Liver (tissue), 9 donors: ENCODE results near the gene ZCCHC9. TPM values are rescaled to one million over a fixed set of nuclear protein-coding genes. Genes with fewer than 3 reads are reported as not detected.
"Not testable (repeated sequence)": the region's sequence is repeated elsewhere in the genome, so short reads cannot be mapped to it uniquely, and the experiment has no call there.

Experiments
- DNase-seq: peaks from one replicate; pipeline ENCODE4 v3.0.0-alpha.2; 2017; ENCODE audit warnings: low spot score
- H3K27ac ChIP-seq, 2 donors: one replicate each; pipeline ENCODE4 v1.7.0; 2013; ENCODE audit warnings: inconsistent platforms in 2 of 2, low read length in 2 of 2, control low read depth in 1 of 2, low read depth in 1 of 2, mild to moderate bottlenecking in 1 of 2
- H3K27me3 ChIP-seq, 4 donors: one replicate each; pipeline versions ENCODE4 v1.6.1 to v1.7.0; 2013; ENCODE audit warnings: low read length in 3 of 4, inconsistent platforms in 1 of 4, mild to moderate bottlenecking in 1 of 4, moderate library complexity in 1 of 4; ENCODE audit not compliant: control insufficient read depth in 4 of 4, insufficient read depth in 4 of 4
- H3K36me3 ChIP-seq, 4 donors: one replicate each; pipeline versions ENCODE4 v1.6.1 to v1.7.0; 2013; ENCODE audit warnings: low read length in 3 of 4, mild to moderate bottlenecking in 3 of 4, low read depth in 1 of 4, moderate library complexity in 1 of 4; ENCODE audit not compliant: control insufficient read depth in 4 of 4, insufficient read depth in 3 of 4
- H3K4me1 ChIP-seq, 4 donors: one replicate each; pipeline versions ENCODE4 v1.6.1 to v1.7.0; 2013; ENCODE audit warnings: low read length in 3 of 4, mild to moderate bottlenecking in 3 of 4, moderate library complexity in 1 of 4; ENCODE audit not compliant: control insufficient read depth in 4 of 4, insufficient read depth in 4 of 4
- H3K4me3 ChIP-seq, 3 donors: one replicate each; pipeline versions ENCODE4 v1.6.1 to v1.7.0; 2013; ENCODE audit warnings: low read length in 3 of 3, control low read depth in 1 of 3, low read depth in 1 of 3, mild to moderate bottlenecking in 1 of 3
- H3K9ac ChIP-seq, 2 donors: one replicate each; pipeline ENCODE4 v1.7.0; 2013; ENCODE audit warnings: low read length in 2 of 2, mild to moderate bottlenecking in 2 of 2, moderate library complexity in 2 of 2, control low read depth in 1 of 2, low read depth in 1 of 2
- H3K9me3 ChIP-seq, 4 donors: one replicate each; pipeline versions ENCODE4 v1.6.1 to v1.7.0; 2013; ENCODE audit warnings: low read length in 3 of 4; ENCODE audit not compliant: control insufficient read depth in 4 of 4
- EGR1 ChIP-seq, 2 donors: IDR thresholded peaks; 2 replicates each; pipeline ENCODE4 v1.6.1; 2016 to 2018; ENCODE audit warnings: antibody characterized with exemption in 2 of 2, low read depth in 2 of 2
- FOXA1 ChIP-seq: IDR thresholded peaks from 2 replicates; pipeline ENCODE4 v1.6.1; 2016; ENCODE audit warnings: antibody characterized with exemption
- GABPA ChIP-seq, 2 donors: IDR thresholded peaks in 1 of 2; conservative IDR thresholded peaks in 1 of 2; 2 replicates each; pipeline ENCODE4 v1.6.1; 2016; ENCODE audit warnings: antibody characterized with exemption in 2 of 2, mild to moderate bottlenecking in 1 of 2, moderate library complexity in 1 of 2
- HNF4A ChIP-seq, 2 donors: conservative IDR thresholded peaks; 2 replicates each; pipeline ENCODE4 v1.6.1; 2016; ENCODE audit warnings: antibody characterized with exemption in 2 of 2, mild to moderate bottlenecking in 2 of 2
- HNF4G ChIP-seq: IDR thresholded peaks from 2 replicates; pipeline ENCODE4 v1.6.1; 2016; ENCODE audit warnings: antibody characterized with exemption
- JUND ChIP-seq, 2 donors: IDR thresholded peaks; 2 replicates each; pipeline ENCODE4 v1.6.1; 2016; ENCODE audit warnings: antibody characterized with exemption in 2 of 2
- NR2F2 ChIP-seq: IDR thresholded peaks from 2 replicates; pipeline ENCODE4 v1.6.1; 2016; ENCODE audit warnings: antibody characterized with exemption
- RAD21 ChIP-seq, 2 donors: IDR thresholded peaks; 2 replicates each; pipeline ENCODE4 v1.6.1; 2016; ENCODE audit warnings: antibody characterized with exemption in 2 of 2, mild to moderate bottlenecking in 2 of 2
- RXRA ChIP-seq, 2 donors: IDR thresholded peaks; 2 replicates each; pipeline ENCODE4 v1.6.1; 2017 to 2018; ENCODE audit warnings: antibody characterized with exemption in 2 of 2, mild to moderate bottlenecking in 1 of 2
- SP1 ChIP-seq: IDR thresholded peaks from 2 replicates; pipeline ENCODE4 v1.6.1; 2018; ENCODE audit warnings: antibody characterized with exemption, mild to moderate bottlenecking
- TAF1 ChIP-seq: conservative IDR thresholded peaks from 2 replicates; pipeline ENCODE4 v1.6.1; 2016; ENCODE audit warnings: antibody characterized with exemption, mild to moderate bottlenecking
- YY1 ChIP-seq: IDR thresholded peaks from 2 replicates; pipeline ENCODE4 v1.6.1; 2016; ENCODE audit warnings: antibody characterized with exemption, mild to moderate bottlenecking
- WGBS: extraction: QIAGEN DNeasy Blood & Tissue Kit; methylation state at CpG from one replicate; pipeline ENCODE4 v1.1.7; 2013; 5-methylcytosine and 5-hydroxymethylcytosine counted together
- polyA plus RNA-seq, 2 donors: library from polyadenylated mRNA; stranded (reverse) in 1 of 2; unstranded in 1 of 2; fragments of 200-250 nt in 1 of 2; fragments of >200 nt in 1 of 2; fragmentation: Nextera tagmentation in 1 of 2; extraction: Ambion mirVana in 1 of 2; gene quantifications; one replicate each; pipeline versions ENCODE4 v1.2.1 to v1.2.3, GENCODE V29; 2013 to 2015
- total RNA-seq, 2 donors: library from RNA; depleted of rRNA; stranded (reverse); fragments of >200 nt; gene quantifications; one replicate each; pipeline ENCODE4 v1.2.3, GENCODE V29; 2014
- TF ChIP-seq, protein P1 (sequence below): fragments of 150-350 bp; IDR thresholded peaks from 2 replicates; pipeline ENCODE4 v1.5.1; 2017; ENCODE audit warnings: improper control_type of control experiment, low read depth, low read length; ENCODE audit not compliant: missing input control
- TF ChIP-seq, protein P2 (sequence below): IDR thresholded peaks from 2 replicates; pipeline ENCODE4 v1.6.1; 2016; ENCODE audit warnings: antibody characterized with exemption, mild to moderate bottlenecking
- TF ChIP-seq, protein P3 (sequence below): IDR thresholded peaks from 2 replicates; pipeline ENCODE4 v1.6.1; 2016; ENCODE audit warnings: antibody characterized with exemption
- TF ChIP-seq, protein P4 (sequence below): IDR thresholded peaks from 2 replicates; pipeline ENCODE4 v1.6.1; 2016; ENCODE audit warnings: antibody characterized with exemption
- TF ChIP-seq, protein P5 (sequence below): IDR thresholded peaks from 2 replicates; pipeline ENCODE4 v1.6.1; 2016; ENCODE audit warnings: antibody characterized with exemption
- donor health status: healthy.
- donor health status: healthy.
- donor health status: healthy.
- donor health status: healthy.
- donor health status: healthy.

ZCCHC9 gene
- total and polyA plus RNA-seq, 4 donors = 13.5 to 19.9 (median 19.0) TPM

DNA sequence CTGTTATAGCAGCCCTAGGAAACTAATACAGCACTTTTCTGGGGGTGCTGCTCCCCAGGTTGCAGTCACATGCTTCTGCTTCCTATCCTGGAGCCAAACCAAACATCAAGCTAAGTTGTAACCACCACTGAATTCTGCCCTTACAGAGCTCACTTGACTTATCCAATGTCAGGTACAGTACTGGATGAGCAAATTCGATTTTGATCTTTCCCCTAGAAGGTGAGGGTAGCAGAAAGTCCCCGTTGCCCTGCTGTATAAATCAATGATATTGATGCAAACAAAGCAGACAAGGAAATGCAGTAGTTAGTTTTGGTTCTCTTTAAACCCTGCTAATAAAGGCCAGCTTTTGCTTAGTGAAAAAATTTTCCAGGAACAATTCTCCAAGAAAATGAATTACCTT lies 36.4 kb downstream of the ZCCHC9 start:
- no peaks in the 10 kb centered on the region for H3K9me3 ChIP-seq

DNA sequence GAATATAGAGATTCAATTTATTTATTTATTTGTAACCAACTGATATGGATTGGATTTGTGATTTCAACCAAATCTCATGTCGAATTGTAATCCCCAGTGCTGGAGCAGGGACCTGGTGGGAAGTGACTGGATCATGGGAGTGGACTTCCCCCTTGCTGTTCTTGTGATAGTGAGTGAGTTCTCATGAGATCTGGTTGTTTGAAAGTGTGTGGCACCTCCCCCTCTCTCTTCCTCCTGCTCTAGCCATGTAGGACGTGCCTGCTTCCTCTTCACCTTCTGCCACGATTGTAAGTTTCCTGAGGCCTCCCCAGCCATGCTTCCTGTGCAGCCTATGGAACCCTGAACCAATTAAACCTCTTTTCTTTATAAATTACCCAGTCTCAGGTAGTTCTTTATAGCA lies 36.8 kb downstream of the ZCCHC9 start:
- H3K4me3 ChIP-seq, DNase-seq, H3K9ac ChIP-seq, H3K4me1 ChIP-seq, H3K27me3 ChIP-seq, H3K9me3 ChIP-seq: not testable (repeated sequence)
- 67% methylated on average over 3 of the region's 3 CpGs for WGBS
- H3K27ac ChIP-seq = peak overlapping the region in 1 of 2 donors; percentile 20
- H3K36me3 ChIP-seq = peaks cover 4 to 19% (median 10%) of the 10 kb centered on the region in 4 donors

More for the DNA sequence above, 36.4 kb downstream of the ZCCHC9 start:
- Histone ChIP-seq H3K27ac (peak overlapping the region in 1 of 2 donors; percentile 20), H3K4me3 (no peak overlapping the region), H3K4me1 (peaks cover 0 to 4% (median 0%) of the 10 kb centered on the region in 4 donors), H3K27me3 (no peaks in the 10 kb centered on the region), H3K36me3 (peaks cover 4 to 20% (median 9%) of the 10 kb centered on the region in 4 donors), H3K9ac (no peak overlapping the region)
- DNase-seq = no peak
- TF ChIP-seq, protein P1, sequence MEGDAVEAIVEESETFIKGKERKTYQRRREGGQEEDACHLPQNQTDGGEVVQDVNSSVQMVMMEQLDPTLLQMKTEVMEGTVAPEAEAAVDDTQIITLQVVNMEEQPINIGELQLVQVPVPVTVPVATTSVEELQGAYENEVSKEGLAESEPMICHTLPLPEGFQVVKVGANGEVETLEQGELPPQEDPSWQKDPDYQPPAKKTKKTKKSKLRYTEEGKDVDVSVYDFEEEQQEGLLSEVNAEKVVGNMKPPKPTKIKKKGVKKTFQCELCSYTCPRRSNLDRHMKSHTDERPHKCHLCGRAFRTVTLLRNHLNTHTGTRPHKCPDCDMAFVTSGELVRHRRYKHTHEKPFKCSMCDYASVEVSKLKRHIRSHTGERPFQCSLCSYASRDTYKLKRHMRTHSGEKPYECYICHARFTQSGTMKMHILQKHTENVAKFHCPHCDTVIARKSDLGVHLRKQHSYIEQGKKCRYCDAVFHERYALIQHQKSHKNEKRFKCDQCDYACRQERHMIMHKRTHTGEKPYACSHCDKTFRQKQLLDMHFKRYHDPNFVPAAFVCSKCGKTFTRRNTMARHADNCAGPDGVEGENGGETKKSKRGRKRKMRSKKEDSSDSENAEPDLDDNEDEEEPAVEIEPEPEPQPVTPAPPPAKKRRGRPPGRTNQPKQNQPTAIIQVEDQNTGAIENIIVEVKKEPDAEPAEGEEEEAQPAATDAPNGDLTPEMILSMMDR = no peak
- TF ChIP-seq RAD21 (IDR thresholded peaks at IDR 0.05) = no peak
- TF ChIP-seq RXRA (IDR thresholded peaks at IDR 0.05) = peak; percentile 14 to 15
- TF ChIP-seq SP1 = no peak
- TF ChIP-seq EGR1 (IDR thresholded peaks at IDR 0.05; ENCODE audit: low read depth in 2 of 2) = no peak
- no peak for TF ChIP-seq FOXA1
- no peak for TF ChIP-seq JUND (IDR thresholded peaks at IDR 0.05)
- TF ChIP-seq, protein P2, sequence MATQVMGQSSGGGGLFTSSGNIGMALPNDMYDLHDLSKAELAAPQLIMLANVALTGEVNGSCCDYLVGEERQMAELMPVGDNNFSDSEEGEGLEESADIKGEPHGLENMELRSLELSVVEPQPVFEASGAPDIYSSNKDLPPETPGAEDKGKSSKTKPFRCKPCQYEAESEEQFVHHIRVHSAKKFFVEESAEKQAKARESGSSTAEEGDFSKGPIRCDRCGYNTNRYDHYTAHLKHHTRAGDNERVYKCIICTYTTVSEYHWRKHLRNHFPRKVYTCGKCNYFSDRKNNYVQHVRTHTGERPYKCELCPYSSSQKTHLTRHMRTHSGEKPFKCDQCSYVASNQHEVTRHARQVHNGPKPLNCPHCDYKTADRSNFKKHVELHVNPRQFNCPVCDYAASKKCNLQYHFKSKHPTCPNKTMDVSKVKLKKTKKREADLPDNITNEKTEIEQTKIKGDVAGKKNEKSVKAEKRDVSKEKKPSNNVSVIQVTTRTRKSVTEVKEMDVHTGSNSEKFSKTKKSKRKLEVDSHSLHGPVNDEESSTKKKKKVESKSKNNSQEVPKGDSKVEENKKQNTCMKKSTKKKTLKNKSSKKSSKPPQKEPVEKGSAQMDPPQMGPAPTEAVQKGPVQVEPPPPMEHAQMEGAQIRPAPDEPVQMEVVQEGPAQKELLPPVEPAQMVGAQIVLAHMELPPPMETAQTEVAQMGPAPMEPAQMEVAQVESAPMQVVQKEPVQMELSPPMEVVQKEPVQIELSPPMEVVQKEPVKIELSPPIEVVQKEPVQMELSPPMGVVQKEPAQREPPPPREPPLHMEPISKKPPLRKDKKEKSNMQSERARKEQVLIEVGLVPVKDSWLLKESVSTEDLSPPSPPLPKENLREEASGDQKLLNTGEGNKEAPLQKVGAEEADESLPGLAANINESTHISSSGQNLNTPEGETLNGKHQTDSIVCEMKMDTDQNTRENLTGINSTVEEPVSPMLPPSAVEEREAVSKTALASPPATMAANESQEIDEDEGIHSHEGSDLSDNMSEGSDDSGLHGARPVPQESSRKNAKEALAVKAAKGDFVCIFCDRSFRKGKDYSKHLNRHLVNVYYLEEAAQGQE = no peak
- no peak for TF ChIP-seq HNF4G
- TF ChIP-seq YY1 = no peak
- TF ChIP-seq HNF4A (conservative IDR thresholded peaks at IDR 0.05) = peak in 1 of 2 donors; percentile 16
- WGBS = 36% methylated on average over 2 of the region's 2 CpGs

DNA sequence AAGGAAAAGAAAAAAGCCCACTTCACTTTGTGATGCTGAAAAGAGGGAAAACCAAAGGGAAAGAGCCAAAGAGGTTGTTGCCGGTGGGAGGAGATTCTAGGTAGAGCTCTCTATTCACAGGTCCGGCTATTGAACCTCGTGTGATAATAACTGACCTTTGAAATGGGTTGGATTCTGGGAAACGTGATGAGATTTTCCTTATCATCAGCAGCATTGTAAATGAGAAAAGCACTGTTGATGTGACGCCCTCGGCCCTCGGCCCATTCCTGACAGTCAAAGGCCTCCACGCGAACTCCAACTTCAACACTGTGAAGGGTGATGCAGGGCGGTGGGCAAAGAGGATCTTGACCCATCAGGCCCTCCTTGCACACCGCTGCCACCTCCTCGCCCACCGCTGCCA lies 43.3 kb downstream of the ZCCHC9 start:
- 70% methylated on average over 13 of the region's 13 CpGs for WGBS
- TF ChIP-seq, protein P3, sequence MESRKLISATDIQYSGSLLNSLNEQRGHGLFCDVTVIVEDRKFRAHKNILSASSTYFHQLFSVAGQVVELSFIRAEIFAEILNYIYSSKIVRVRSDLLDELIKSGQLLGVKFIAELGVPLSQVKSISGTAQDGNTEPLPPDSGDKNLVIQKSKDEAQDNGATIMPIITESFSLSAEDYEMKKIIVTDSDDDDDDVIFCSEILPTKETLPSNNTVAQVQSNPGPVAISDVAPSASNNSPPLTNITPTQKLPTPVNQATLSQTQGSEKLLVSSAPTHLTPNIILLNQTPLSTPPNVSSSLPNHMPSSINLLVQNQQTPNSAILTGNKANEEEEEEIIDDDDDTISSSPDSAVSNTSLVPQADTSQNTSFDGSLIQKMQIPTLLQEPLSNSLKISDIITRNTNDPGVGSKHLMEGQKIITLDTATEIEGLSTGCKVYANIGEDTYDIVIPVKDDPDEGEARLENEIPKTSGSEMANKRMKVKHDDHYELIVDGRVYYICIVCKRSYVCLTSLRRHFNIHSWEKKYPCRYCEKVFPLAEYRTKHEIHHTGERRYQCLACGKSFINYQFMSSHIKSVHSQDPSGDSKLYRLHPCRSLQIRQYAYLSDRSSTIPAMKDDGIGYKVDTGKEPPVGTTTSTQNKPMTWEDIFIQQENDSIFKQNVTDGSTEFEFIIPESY = peak; percentile 22
- TF ChIP-seq, protein P4, sequence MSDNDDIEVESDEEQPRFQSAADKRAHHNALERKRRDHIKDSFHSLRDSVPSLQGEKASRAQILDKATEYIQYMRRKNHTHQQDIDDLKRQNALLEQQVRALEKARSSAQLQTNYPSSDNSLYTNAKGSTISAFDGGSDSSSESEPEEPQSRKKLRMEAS = peak; percentile 55
- TF ChIP-seq TAF1 (no peak), EGR1 (IDR thresholded peaks at IDR 0.05; ENCODE audit: low read depth in 2 of 2) (no peak), SP1 (peak; percentile 71), NR2F2 (no peak), RAD21 (IDR thresholded peaks at IDR 0.05) (peak; percentile 21 to 40), GABPA (IDR thresholded peaks at IDR 0.05 in 1 of 2, conservative IDR thresholded peaks at IDR 0.05 in 1 of 2) (peak in 1 of 2 donors; percentile 20)
- TF ChIP-seq, protein P5, sequence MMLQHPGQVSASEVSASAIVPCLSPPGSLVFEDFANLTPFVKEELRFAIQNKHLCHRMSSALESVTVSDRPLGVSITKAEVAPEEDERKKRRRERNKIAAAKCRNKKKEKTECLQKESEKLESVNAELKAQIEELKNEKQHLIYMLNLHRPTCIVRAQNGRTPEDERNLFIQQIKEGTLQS = no peak
- TF ChIP-seq, protein P2 = peak; percentile 68

More for the DNA sequence above, 43.3 kb downstream of the ZCCHC9 start:
- Histone ChIP-seq H3K4me1 (peaks cover 2 to 16% (median 9%) of the 10 kb centered on the region in 4 donors), H3K27ac (peak overlapping the region; percentile 7 to 40), H3K9me3 (no peaks in the 10 kb centered on the region), H3K27me3 (no peaks in the 10 kb centered on the region), H3K36me3 (peaks cover 0 to 14% (median 7%) of the 10 kb centered on the region in 4 donors), H3K4me3 (no peak overlapping the region), H3K9ac (no peak overlapping the region)
- no peak for DNase-seq
